Urothelium cell line (cell line): ENCODE data around the gene HOXA9.
A peak's percentile ranks its signal among the peaks of the same experiment; 100 is the strongest.

Experiments
- DNase-seq: peaks from one replicate; pipeline ENCODE4 v3.0.0; 2011; ENCODE audit warnings: low spot score, mixed read lengths
- FAIRE-seq: peaks from 2 replicates; lab custom pipeline; 2011; peaks lifted over from hg19 to GRCh38; lab: Jason Lieb, UNC

Gene HOXA9

DNA sequence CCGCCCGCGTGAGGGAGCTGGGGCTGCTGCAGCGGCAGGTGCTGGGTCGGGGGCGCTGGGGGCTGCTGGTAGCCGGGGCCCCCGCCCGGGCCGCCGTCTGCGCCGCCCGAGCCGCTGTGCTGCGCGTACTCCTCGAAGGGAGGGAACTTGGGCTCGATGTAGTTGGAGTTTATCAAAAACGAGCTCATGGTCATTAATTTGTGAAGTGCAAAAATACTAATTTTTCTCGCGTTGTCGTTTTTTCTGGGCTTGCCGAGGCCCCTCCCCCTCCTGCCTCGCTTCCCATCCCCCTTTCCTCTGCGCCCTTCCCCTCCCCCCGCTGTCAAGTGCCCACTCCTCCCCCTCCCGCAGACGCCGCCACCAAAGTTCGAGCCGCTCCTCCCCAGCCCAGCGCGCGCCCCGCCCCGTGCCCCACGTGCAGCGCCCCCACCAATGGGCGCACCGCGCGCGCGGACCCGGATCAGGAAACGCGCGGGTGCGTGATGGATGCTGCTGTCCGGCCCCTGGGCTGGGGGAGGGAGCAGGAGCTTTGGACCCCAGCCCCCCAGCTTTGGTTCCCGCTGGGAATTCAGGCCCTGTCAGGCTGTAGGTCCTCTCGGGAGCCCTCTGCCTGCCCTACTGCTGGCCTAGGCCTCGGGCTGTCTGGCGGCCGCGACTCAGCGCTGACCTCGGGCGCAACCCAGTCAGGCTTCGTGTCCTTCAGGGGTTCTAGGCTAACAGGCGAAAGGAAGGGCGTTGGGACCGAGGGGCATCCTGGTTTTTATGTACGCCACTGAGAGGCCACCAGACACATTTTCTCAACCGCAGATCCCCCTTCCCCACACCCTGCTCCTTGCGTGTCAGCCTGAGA lies 34.6 kb downstream of the HOXA9 start, which contains the start of gene HOXA4:
TSS of gene HOXA4 (minus strand) at position 218 of the 850 bp plus-strand sequence. CDS start at position 194, 24 bp downstream.
- DNase-seq = peak; percentile 98
- FAIRE-seq = peak; percentile 98

DNA sequence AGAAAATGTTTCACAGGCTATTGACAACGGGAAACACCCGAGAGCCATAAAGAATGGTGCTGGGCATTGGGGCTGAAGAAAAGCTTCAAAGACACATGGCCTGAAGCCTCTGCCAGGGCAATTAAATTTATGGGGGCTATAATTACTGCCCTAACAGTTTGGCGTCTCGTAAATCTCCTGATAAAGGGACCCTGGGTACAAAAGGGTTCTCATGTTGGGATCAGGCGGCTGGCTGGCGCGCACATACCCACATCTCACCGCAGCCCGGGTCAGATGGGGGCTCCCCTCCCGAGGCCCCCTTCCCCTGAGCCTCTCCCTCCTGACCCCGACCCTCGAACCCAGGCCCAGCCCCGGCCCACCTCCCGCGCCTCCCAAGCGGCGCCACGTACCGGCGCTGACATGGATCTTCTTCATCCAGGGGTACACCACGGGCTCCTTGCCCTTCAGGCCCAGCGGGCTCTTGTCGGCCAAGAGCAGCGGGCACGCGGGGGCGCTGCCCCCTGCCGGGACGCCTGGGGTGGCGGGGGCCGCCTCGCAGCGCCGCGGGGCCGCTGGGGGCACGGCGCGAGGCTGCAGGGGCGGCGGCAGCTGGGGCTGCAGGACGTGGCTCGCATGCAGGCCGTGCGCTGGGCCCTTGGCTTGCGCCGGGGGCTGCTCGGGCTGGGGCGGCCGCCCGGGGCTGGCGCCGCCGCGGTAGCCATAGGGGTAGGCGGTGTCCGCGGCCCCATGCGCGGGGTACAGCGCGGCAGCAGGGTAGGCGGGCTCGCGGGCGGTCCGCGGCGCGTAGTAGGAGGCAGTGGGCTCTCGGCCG lies 35.4 kb downstream of the HOXA9 start:
- DNase-seq (peak; percentile 83), FAIRE-seq (peak; percentile 42)

DNA sequence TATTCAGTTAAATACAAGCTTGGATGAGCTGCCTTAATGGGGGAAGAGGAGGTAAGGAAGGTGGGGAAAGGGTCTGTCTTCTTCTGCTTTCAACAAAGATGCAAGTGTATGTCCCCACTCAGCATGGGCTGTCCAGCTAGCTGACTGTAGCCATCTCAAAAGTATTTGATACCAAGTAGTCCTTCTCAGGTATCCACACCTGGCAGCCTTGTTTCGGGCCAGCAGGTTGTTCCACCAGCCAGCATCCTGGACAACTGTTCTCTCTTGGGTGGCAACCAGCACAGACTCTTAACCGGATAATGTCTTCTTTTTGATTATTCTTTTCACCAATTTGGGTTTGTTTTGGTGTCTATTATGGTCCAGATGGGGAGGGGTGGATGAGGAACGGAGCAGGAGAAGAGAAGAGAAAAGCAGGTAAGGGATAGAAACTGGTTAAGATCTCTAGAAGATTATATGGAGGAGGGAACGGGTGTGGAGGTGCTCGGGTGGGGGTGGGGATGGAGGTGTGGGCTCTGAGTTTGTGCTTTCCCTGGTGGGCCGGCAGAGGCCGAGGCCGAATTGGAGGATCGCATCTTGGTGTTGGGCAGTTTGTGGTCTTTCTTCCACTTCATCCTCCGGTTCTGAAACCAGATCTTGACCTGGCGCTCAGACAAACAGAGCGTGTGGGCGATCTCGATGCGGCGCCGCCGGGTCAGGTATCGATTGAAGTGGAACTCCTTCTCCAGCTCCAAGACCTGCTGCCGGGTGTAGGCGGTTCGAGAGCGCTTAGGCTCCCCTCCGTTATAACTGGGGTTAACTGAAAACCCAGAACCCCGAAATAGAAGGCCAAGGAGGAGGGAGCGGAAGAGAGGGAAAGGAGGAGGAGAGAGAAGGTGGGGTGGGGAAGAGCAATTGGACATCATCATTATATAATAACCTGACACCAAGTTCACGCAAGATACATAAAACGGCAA lies 36.3 kb downstream of the HOXA9 start:
- FAIRE-seq (no peak), DNase-seq (no peak)

DNA sequence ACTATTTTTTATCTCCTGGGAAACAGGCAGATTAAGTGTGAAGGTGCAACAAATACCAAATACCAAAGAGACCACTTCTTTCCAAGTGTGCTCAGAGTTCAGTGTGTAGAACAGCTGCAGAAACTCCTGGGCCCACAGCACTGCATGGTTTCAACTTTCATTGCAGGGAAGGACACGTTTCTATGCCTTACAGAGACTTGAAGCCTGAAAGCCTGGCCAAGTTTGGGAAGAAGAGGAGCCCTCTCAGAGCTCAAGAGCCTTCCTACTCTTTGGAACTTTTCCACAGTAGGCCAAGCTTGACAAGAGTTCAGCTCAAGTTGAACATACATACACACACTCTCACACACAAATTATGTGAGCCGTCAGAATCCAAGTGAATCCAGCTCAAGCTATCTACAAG lies 37.3 kb downstream of the HOXA9 start:
- no peak for DNase-seq
- peak; percentile 13 for FAIRE-seq

DNA sequence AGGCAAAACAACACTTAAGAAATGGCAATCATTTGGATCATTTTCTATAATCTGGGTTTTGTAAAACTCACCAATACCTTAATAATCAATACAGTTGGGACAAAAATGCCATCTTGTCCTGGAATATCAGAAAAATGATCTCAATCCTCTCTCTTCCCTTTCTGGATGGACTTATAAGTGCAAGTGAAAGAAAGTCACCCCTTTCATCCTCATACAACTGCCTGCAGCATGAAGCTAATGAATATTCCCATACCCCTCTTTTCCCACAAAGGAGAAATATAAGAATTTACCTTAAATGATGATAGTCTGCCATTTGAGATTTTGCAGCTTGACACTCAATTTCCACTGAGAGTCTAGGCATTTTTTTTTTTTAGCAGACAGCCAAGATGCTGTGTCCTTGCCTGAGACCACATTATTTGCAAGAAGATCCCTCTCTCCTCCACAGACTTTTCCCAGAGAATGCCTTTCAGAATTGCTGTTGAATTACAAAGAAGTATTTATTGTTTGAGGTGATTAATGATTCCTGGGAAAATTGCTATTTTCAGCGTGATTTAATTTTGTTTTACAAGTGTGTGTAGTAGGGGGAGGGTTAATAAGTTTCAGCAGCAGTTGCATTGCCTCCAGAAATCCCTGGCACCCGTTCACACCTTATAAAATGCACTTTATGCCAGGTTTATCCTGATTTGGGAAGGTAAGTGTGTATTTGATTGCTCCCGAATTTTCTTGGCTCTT lies 38.6 kb downstream of the HOXA9 start:
- no peak for FAIRE-seq
- DNase-seq = no peak

DNA sequence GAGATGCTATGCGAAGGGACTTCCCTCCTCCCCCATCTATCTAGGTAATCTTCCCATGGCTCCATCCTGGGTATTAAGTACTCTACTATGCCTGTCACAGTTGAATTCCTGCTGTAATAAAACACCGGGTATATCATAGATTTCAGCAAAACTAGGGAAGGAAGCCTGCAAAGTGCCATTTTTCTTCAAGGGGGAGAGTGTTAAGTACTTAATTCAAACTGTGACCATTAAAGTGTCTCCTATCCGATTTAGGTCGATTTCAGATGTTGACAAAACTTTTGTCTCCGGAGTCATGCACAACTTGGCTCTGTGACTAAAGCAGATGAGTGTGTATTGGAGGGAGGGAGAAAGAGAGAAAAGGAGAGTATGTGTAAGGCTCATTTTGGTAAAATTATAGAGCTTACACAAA lies 39.3 kb downstream of the HOXA9 start:
- FAIRE-seq (no peak), DNase-seq (no peak)

DNA sequence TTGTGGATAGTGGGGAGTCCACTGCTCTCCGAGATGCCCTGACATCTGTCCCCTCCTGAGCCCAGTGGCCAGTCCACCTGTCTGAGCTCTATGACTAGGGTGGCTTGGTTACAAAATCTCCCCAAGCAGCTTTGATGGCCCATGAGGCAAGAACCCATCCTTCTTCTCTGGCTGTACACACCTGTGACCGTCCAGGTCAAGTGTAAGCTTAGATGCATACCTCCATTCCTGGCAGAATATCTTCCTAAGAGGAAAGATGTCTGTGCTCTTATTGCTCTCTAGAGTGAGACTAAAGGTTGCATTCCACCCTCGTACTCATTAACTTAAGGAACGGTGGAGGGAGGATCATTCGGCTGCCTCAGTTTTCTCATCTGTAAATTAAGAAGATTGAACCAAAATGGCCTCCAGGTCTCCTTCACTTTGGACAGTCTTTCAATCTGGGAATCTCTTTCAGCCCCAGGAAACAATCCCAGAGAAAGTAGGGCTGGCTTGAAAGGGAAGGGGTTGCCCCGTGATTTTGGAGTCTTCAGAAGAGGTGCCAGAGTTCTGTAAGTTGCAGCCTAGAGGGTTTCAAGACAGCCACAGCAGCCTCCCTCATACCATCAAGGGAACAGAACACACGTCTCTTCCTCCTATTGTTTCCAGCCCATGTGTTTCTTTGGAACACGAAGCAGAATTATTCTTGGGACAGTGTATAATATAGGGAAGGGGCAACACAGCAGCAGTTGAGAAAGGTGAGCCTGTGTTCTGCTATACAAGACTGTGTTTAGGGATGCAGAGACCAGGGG lies 40.2 kb downstream of the HOXA9 start:
- no peak for DNase-seq
- no peak for FAIRE-seq

DNA sequence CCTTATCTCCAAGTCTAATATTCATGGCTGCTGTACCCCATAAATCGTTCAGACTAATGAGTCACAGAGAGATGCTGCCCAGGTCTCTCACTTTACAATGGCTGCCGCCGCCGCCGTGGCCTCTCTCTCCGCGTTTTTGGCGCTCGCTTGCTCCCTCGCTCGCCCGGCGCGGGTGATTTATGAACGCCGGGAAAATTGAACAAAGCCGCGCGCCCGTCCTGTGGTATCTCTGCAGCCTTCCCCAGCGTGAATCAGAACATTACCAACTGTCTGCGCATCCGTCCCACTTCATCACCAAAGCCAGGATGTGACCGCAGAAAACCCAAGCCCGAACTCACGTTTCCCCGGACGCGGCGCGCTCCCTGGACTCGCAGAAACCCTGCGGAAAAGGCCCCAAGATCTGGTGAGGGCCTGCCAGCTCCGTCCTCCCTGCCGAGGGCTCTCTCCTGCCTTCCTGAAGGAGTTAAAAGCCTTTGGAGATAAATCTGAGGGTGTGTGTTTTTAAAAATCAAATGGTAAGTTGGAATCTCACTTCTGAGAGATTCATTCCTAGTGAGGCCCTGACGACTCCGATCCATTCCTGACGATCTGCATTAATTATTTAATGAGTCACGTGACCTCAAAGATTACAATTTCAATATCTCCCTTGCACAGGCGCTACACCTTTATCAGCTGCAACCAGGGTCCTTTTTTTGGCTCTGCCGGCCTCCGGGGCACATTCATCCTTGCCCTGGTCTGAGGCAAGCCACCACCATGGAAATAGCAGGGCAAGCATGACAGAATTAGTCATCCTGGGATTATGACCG lies 41.0 kb downstream of the HOXA9 start:
- no peak for DNase-seq
- no peak for FAIRE-seq

DNA sequence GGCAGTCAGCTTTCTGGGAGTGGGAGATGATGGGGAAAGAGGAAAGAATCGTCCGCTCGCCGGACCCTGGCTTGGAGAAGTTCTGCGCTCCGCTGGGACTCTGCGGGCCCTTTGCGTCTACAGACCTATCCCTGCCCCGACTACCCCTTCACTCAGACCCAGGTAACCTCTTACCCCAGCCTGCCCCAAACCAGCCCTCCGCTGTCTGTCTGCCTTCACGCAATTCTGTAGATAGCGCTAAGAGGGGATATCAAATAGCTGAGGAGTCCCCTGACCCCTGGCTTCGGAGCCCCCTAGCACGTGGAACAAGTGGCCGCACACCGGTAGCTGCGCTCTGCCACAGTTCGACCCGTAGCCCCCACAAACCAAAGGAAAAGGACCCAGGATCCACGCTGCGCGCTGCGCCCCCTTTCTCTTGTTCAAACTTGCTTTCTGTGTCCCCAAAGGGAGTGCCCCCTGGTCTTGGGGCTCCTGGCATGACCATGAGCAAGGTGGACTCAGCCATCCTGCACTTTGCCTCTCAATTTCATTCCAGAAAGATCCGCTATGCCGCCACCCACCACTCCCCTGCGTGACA lies 41.8 kb downstream of the HOXA9 start:
- no peak for DNase-seq
- no peak for FAIRE-seq

DNA sequence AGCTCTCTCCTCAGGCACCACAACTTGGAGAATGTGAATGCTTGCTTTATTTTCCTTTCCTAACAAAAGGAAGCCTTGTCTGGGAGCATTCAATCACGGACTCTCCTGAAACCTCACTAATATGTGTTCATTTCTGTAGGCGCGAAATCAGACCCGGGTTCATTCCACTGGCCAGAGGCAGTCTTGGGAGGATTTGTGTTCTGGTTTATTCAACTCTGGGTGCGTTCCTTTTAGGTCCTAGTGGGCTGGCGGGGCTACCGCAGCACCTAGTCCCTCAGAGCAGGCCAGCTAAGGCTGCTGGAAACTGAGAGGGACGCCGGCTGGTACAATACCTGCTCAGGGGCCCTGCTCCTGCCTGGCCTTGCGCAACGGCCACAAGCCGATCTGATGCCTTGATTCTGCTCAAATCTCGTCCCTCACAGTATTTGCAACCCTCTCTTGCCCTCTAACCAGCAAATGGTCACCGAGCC lies 42.3 kb downstream of the HOXA9 start:
- FAIRE-seq (no peak), DNase-seq (no peak)

DNA sequence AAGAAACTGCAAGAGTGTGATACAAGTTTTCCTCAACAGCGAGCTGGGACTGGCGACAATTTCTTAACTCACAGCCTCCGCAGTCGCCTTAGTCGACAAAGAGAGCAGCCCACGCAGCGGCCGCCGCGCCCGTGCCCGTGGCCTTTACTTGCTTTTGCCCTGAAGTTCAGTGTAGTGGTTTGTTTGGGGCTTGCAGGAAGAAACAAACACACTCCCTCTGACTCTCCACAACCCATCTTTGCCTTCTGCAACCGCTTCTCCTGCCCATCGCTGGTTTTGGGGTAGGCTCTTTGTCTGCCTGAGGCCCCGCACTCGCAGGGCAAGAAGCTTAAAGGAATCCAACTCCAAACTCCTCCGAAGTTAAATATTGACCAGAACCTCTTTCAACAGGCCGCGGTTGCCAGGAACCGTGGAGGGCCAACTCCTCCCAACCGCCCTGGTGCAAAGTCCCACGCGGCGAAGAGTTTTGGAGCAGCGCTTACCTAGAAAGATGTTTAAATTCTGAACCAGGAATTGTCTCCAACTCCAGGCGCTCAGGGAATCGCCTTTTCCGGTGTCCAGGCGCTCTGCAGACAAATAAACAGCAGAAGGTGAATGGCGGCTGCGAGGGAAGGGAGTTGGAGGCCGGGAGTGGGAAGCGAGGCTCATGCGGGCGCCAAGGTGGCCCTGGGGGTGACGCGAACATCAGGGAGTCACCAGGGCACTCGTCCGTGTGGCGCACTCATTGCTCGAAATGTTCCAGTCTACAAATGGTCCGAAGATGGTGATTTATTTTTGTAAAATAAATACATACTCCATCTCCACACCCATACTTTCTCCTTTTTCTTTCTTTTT lies 43.0 kb downstream of the HOXA9 start:
- DNase-seq = no peak
- FAIRE-seq = no peak

DNA sequence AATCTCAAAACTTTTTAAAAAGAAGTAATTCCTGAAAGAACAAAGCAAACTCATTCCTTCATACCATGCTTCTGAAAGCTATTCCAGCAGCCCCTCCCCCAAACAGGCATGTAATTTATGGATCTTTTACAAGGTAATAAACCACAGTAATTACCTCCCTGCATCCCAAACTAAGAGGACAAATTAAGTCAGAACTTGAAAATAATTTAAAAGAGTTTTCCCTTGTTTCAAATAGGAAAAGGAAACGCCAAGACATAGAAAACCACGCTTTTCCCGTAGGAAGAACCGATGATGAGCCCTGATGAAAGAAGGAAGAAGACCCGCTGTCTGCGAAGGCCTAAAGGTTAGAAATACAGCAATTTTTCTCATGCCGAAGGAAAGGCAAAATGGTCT lies 43.7 kb downstream of the HOXA9 start:
- no peak for DNase-seq

DNA sequence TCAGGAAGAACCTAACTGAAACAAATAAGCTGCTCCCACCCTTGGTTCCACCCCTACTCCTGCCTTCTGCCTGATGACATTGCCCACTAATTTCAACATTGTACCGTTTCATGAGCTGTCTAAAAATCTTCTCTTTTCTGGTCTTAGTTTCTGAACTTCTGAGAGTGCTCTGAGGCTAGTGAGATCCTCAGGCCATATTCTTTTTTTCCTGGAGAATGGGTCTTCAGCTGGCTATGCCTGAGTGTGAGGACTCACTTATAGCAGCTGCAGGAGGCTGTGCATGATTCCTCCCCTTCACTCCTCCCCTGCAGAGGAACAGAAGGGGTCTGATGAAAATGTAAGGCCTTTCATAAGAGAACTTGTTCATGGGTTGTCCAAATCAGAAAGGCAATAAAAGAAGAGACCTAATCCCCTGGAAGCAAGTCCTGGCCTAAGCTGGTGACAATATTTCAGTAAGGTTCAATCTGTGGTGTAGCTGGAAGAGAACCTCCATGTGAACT lies 45.9 kb downstream of the HOXA9 start:
- no peak for FAIRE-seq

More for the DNA sequence above, 43.7 kb downstream of the HOXA9 start:
- FAIRE-seq = no peak

DNA sequence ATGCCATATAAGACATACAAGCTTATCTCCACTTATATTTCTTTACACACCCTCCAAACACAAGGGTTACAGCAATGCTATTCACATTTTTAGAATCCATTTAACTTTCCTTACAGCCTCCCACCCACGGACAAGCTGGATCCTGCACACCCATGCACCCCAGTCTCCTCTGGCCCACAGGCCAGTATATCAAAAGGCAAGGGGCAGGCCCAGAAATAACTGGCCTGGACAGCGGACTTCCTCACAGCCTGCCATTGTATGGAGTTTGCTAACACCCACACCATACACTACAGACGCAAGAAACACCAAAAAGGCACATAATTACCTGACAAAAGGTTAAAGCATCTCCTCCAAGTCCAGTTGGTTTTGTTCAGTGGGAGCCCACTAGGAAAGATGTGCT lies 46.8 kb downstream of the HOXA9 start:
- FAIRE-seq (no peak), DNase-seq (no peak)

More for the DNA sequence above, 45.9 kb downstream of the HOXA9 start:
- no peak for DNase-seq

DNA sequence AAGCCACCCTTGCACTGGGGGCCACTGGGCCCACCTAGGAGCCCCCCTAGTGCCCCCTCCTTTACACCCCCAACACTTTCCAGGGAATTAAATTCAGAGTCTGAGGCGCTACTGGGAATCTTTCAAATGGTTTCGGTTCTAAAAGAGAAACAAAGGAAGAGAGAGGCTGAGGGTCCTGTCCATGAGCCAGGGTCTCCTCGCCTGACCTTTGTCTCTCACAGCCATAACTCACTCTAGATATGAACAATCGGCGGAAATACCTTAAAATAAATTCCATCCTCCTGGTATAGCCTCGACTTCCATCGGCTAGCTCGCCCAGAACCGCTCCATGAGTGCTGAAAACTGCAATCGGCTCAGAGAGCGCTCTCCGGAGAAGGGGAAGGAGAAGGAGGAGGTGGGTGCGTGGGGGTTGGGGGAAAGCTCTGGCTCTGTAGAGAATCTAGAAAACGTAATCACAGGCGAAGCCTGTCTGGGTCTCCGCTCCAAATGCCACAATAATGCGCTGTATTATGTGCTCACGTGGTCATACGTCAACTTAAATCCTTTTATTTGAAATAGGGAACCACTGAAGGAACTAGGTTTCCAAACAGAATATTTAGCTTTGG lies 47.3 kb downstream of the HOXA9 start:
- DNase-seq = no peak
- no peak for FAIRE-seq
